GM19238 (cell line): ENCODE results near the gene CD300C.
"Not testable (repeated sequence)": the region's sequence is repeated elsewhere in the genome, so short reads cannot be mapped to it uniquely, and the experiment has no call there.

Source experiments
- DNase-seq: peaks from one replicate; pipeline ENCODE4 v3.0.0; 2011; ENCODE audit warnings: low spot score; ENCODE audit not compliant: insufficient read length

CD300C gene

GRCh38 chr17:74563358-74563757 is 17.4 kb upstream of the CD300C start:
- DNase-seq = no peak

GRCh38 chr17:74561586-74561985 is 15.7 kb upstream of the CD300C start:
- no peak for DNase-seq

- no peak for DNase-seq
Observed at GRCh38 chr17:74558882-74559519, 13.1 kb upstream of the CD300C start.

GRCh38 chr17:74558402-74558801 is 12.5 kb upstream of the CD300C start:
- not testable (repeated sequence) for DNase-seq

- DNase-seq = no peak
Observed at GRCh38 chr17:74555427-74555940, 9.6 kb upstream of the CD300C start.

- DNase-seq = no peak
Observed at GRCh38 chr17:74554909-74555308, 9.0 kb upstream of the CD300C start.

GRCh38 chr17:74552037-74552436 is 6.1 kb upstream of the CD300C start:
- DNase-seq = no peak

GRCh38 chr17:74550602-74551001 is 4.7 kb upstream of the CD300C start:
- DNase-seq = no peak

- no peak for DNase-seq
Observed at GRCh38 chr17:74549343-74549742, 3.4 kb upstream of the CD300C start.

GRCh38 chr17:74547736-74548135 is 1.8 kb upstream of the CD300C start:
- no peak for DNase-seq

GRCh38 chr17:74547264-74547663 is 1.3 kb upstream of the CD300C start:
- no peak for DNase-seq

- DNase-seq = no peak
Observed at GRCh38 chr17:74546586-74546985, 671 bp upstream of the CD300C start.

GRCh38 chr17:74544991-74545842 is 698 bp downstream of the CD300C start:
- DNase-seq = no peak

GRCh38 chr17:74543891-74544760 is 1.8 kb downstream of the CD300C start:
- no peak for DNase-seq

GRCh38 chr17:74543406-74543805 is 2.5 kb downstream of the CD300C start:
- no peak for DNase-seq

- no peak for DNase-seq
Observed at GRCh38 chr17:74542727-74543383, 3.1 kb downstream of the CD300C start.

- DNase-seq = no peak
Observed at GRCh38 chr17:74542166-74542565, 3.7 kb downstream of the CD300C start.

GRCh38 chr17:74541176-74542111 is 4.5 kb downstream of the CD300C start:
- no peak for DNase-seq

GRCh38 chr17:74539281-74539820 is 6.6 kb downstream of the CD300C start:
- no peak for DNase-seq

- DNase-seq = no peak
Observed at GRCh38 chr17:74536890-74537289, 9.0 kb downstream of the CD300C start.
